ENCODE data around the gene GNAQ. TPM values are rescaled to one million over a fixed set of nuclear protein-coding genes. Genes with fewer than 3 reads are reported as not detected.

GNAQ gene
- total RNA-seq, 2 donors from 2014 or later = 13.4 to 17.8 TPM

- no peaks in the 10 kb centered on the region for H3K9me3 ChIP-seq
- H3K4me1 ChIP-seq = peaks cover 0 to 11% of the 10 kb centered on the region in 2 donors
- H3K4me3 ChIP-seq = no peak overlapping the region
- no peaks in the 10 kb centered on the region for H3K36me3 ChIP-seq
- H3K27ac ChIP-seq = no peak overlapping the region
- no peaks in the 10 kb centered on the region for H3K27me3 ChIP-seq
- DNase-seq (ENCODE audit: low spot score) = no peak
- no peak for TF ChIP-seq CTCF (IDR thresholded peaks at IDR 0.05)
Measured at GRCh38 chr9:77856615-77857014, 175.0 kb downstream of the GNAQ start.

GRCh38 chr9:77854916-77855311 lies 176.7 kb downstream of the GNAQ start:
- H3K27ac ChIP-seq = no peak overlapping the region
- peaks cover 0 to 11% of the 10 kb centered on the region in 2 donors for H3K4me1 ChIP-seq
- no peaks in the 10 kb centered on the region for H3K9me3 ChIP-seq
- no peak for TF ChIP-seq CTCF (IDR thresholded peaks at IDR 0.05)
- no peaks in the 10 kb centered on the region for H3K36me3 ChIP-seq
- H3K27me3 ChIP-seq = no peaks in the 10 kb centered on the region
- no peak overlapping the region for H3K4me3 ChIP-seq
- DNase-seq (ENCODE audit: low spot score) = no peak

- H3K9me3 ChIP-seq = no peaks in the 10 kb centered on the region
- H3K27ac ChIP-seq = no peak overlapping the region
- H3K27me3 ChIP-seq = no peaks in the 10 kb centered on the region
- H3K4me1 ChIP-seq = peaks cover 0 to 14% of the 10 kb centered on the region in 2 donors
- no peak for DNase-seq (ENCODE audit: low spot score)
- no peak overlapping the region for H3K4me3 ChIP-seq
- no peak for TF ChIP-seq CTCF (IDR thresholded peaks at IDR 0.05)
- H3K36me3 ChIP-seq = no peaks in the 10 kb centered on the region
Measured at GRCh38 chr9:77854258-77854915, 177.2 kb downstream of the GNAQ start.

- H3K36me3 ChIP-seq = no peaks in the 10 kb centered on the region
- H3K27ac ChIP-seq = no peak overlapping the region
- TF ChIP-seq CTCF (IDR thresholded peaks at IDR 0.05) = no peak
- H3K9me3 ChIP-seq = no peaks in the 10 kb centered on the region
- H3K4me3 ChIP-seq = no peak overlapping the region
- no peak for DNase-seq (ENCODE audit: low spot score)
- no peaks in the 10 kb centered on the region for H3K27me3 ChIP-seq
- H3K4me1 ChIP-seq = peaks cover 0 to 17% of the 10 kb centered on the region in 2 donors
Measured at GRCh38 chr9:77853716-77854115, 177.9 kb downstream of the GNAQ start.

GRCh38 chr9:77851882-77852595 lies 179.6 kb downstream of the GNAQ start:
- DNase-seq (ENCODE audit: low spot score) = no peak

More at GRCh38 chr9:77851882-77852595, 179.6 kb downstream of the GNAQ start:
- H3K27ac ChIP-seq = peak overlapping the region in 1 of 2 donors; percentile 54
- no peaks in the 10 kb centered on the region for H3K9me3 ChIP-seq
- no peak overlapping the region for H3K4me3 ChIP-seq
- H3K36me3 ChIP-seq = no peaks in the 10 kb centered on the region
- H3K27me3 ChIP-seq = no peaks in the 10 kb centered on the region
- H3K4me1 ChIP-seq = peaks cover 0 to 33% of the 10 kb centered on the region in 2 donors
- no peak for TF ChIP-seq CTCF (IDR thresholded peaks at IDR 0.05)
